OCI-LY1 (cell line): ENCODE results near the gene PKD2.

Experiments used
- H2AFZ ChIP-seq: fragments of 200-600 bp; sonication (generic), shearing (Covaris generic); 2 replicates; pipeline ENCODE4 v1.6.0; 2014; ENCODE audit warnings: antibody characterized with exemption, mild to moderate bottlenecking, low read length
- H3F3A ChIP-seq: fragments of 200-600 bp; sonication (generic), shearing (Covaris generic); 2 replicates; pipeline ENCODE4 v1.6.0; 2014; ENCODE audit warnings: mild to moderate bottlenecking, antibody characterized with exemption, low read length, moderate library complexity; ENCODE audit not compliant: insufficient read depth
- H3K27ac ChIP-seq: fragments of 200-600 bp; sonication (generic); 2 replicates; pipeline ENCODE4 v1.5.1; 2014; ENCODE audit warnings: low read length, mixed run types, mild to moderate bottlenecking, low read depth; ENCODE audit not compliant: poor library complexity, severe bottlenecking
- H3K27me3 ChIP-seq: fragments of 200-600 bp; sonication (generic); 2 replicates; pipeline ENCODE4 v1.6.0; 2014; ENCODE audit warnings: antibody characterized with exemption, mild to moderate bottlenecking, low read length, moderate library complexity; ENCODE audit not compliant: insufficient read depth
- H3K36me3 ChIP-seq: fragments of 200-600 bp; sonication (generic); 2 replicates; pipeline ENCODE4 v1.6.1; 2014; ENCODE audit warnings: mild to moderate bottlenecking, antibody characterized with exemption, low read length, moderate library complexity, mixed read lengths; ENCODE audit not compliant: insufficient read depth
- H3K4me1 ChIP-seq: fragments of 200-600 bp; sonication (generic); 2 replicates; pipeline ENCODE4 v1.5.1; 2014; ENCODE audit warnings: mild to moderate bottlenecking, low read length, moderate library complexity; ENCODE audit not compliant: insufficient read depth, severe bottlenecking
- H3K4me2 ChIP-seq: fragments of 200-600 bp; sonication (generic), shearing (Covaris generic); 2 replicates; pipeline ENCODE4 v1.6.1; 2014; ENCODE audit warnings: low read length
- H3K4me3 ChIP-seq: fragments of 200-600 bp; sonication (generic); 2 replicates; pipeline ENCODE4 v1.5.1; 2014; ENCODE audit warnings: low read length, low read depth, mild to moderate bottlenecking, mixed read lengths; ENCODE audit not compliant: poor library complexity, severe bottlenecking
- H3K79me2 ChIP-seq: fragments of 200-600 bp; shearing (Covaris generic); 2 replicates; pipeline ENCODE4 v1.6.1; 2016; ENCODE audit warnings: mixed run types, low read length, mixed read lengths; ENCODE audit not compliant: insufficient read depth
- H3K9ac ChIP-seq: fragments of 200-600 bp; sonication (generic), shearing (Covaris generic); 2 replicates; pipeline ENCODE4 v1.6.1; 2014; ENCODE audit warnings: mild to moderate bottlenecking, low read length, mixed read lengths
- H3K9me2 ChIP-seq: fragments of 200-600 bp; sonication (generic), shearing (Covaris generic); 2 replicates; pipeline ENCODE4 v1.6.1; 2014; ENCODE audit warnings: low read depth, mild to moderate bottlenecking, low read length, mixed read lengths
- H3K9me3 ChIP-seq: fragments of 200-600 bp; shearing (Covaris generic); 2 replicates; pipeline ENCODE4 v1.6.1; 2014; ENCODE audit warnings: low read length, mixed read lengths
- H4K20me1 ChIP-seq: fragments of 200-600 bp; sonication (generic), shearing (Covaris generic); 2 replicates; pipeline ENCODE4 v1.6.0; 2016; ENCODE audit warnings: mild to moderate bottlenecking, low read length; ENCODE audit not compliant: insufficient read depth
- CTCF ChIP-seq: fragments of 200-600 bp; sonication (generic), shearing (Covaris generic); IDR thresholded peaks from 2 replicates; pipeline ENCODE4 v1.5.1; 2017; ENCODE audit warnings: mild to moderate bottlenecking, antibody characterized with exemption, low read length, moderate library complexity, mixed read lengths
- EZH2 ChIP-seq: fragments of 200-600 bp; sonication (generic), shearing (Covaris generic); IDR thresholded peaks from 2 replicates; pipeline ENCODE4 v1.8.0; 2017; ENCODE audit warnings: borderline replicate concordance, mixed run types, mild to moderate bottlenecking, antibody characterized with exemption, low read length, moderate library complexity, mixed read lengths

Gene PKD2

GRCh38 chr4:88062311-88062710 lies 54.9 kb downstream of the PKD2 start:
- Histone ChIP-seq H3K79me2 (no peaks in the 10 kb centered on the region), H3K9me2 (no peaks in the 10 kb centered on the region), H4K20me1 (no peaks in the 10 kb centered on the region), H3K4me3 (no peak overlapping the region), H3K27ac (no peak overlapping the region), H3F3A (no peaks in the 10 kb centered on the region), H3K36me3 (no peaks in the 10 kb centered on the region), H2AFZ (no peak overlapping the region), H3K27me3 (no peaks in the 10 kb centered on the region), H3K9ac (no peak overlapping the region), H3K4me2 (no peak overlapping the region), H3K9me3 (no peaks in the 10 kb centered on the region), H3K4me1 (no peaks in the 10 kb centered on the region)
- TF ChIP-seq EZH2 (no peak), CTCF (no peak)

- H3K9me3 ChIP-seq, result no peaks in the 10 kb centered on the region
- no peak overlapping the region for H3K27ac ChIP-seq
- H3K4me3 ChIP-seq, result no peak overlapping the region
- no peak overlapping the region for H3K4me2 ChIP-seq
- H3K79me2 ChIP-seq, result no peaks in the 10 kb centered on the region
- no peaks in the 10 kb centered on the region for H3K9me2 ChIP-seq
- H3K27me3 ChIP-seq, result no peaks in the 10 kb centered on the region
- H4K20me1 ChIP-seq, result no peaks in the 10 kb centered on the region
- H3K36me3 ChIP-seq, result no peaks in the 10 kb centered on the region
- no peak for TF ChIP-seq EZH2
- TF ChIP-seq CTCF, result no peak
- H3K9ac ChIP-seq, result no peak overlapping the region
- H2AFZ ChIP-seq, result no peak overlapping the region
- H3K4me1 ChIP-seq, result no peaks in the 10 kb centered on the region
- H3F3A ChIP-seq, result no peaks in the 10 kb centered on the region
Measured at GRCh38 chr4:88062843-88063242, 55.4 kb downstream of the PKD2 start.

- Histone ChIP-seq H2AFZ (no peak overlapping the region), H3K27me3 (no peaks in the 10 kb centered on the region), H3K79me2 (no peaks in the 10 kb centered on the region), H3K4me3 (no peak overlapping the region), H3K4me2 (no peak overlapping the region), H3K27ac (no peak overlapping the region), H3K9me2 (no peaks in the 10 kb centered on the region), H3K4me1 (no peaks in the 10 kb centered on the region), H3F3A (no peaks in the 10 kb centered on the region), H3K9me3 (no peaks in the 10 kb centered on the region), H3K36me3 (no peaks in the 10 kb centered on the region), H3K9ac (no peak overlapping the region), H4K20me1 (no peaks in the 10 kb centered on the region)
- no peak for TF ChIP-seq CTCF
- no peak for TF ChIP-seq EZH2
Measured at GRCh38 chr4:88063634-88064296, 56.3 kb downstream of the PKD2 start.
